ENCODE measurements around the gene SIX4. TPM values are rescaled to one million over a fixed set of nuclear protein-coding genes. Genes with fewer than 3 reads are reported as not detected.
"Not testable (repeated sequence)": the region's sequence is repeated elsewhere in the genome, so short reads cannot be mapped to it uniquely, and the experiment has no call there.

The SIX4 gene
- 13.9 and 20.6 TPM in 2 replicates for total RNA-seq (2014; rRNA removed; shearing (Covaris generic))

GRCh38 chr14:60723907-60724618, at the start of gene SIX4:
Gene SIX4 (minus strand): TSS chr14:60724351. CDS start chr14:60724074, 277 bp downstream.
- peak; percentile 90 for DNase-seq (ENCODE audit: low read depth)

GRCh38 chr14:60773558-60773957, 49.4 kb upstream of the SIX4 start:
- DNase-seq (ENCODE audit: low read depth): no peak

- DNase-seq (ENCODE audit: low read depth): no peak
Measured at GRCh38 chr14:60771117-60771516, 47.0 kb upstream of the SIX4 start.

GRCh38 chr14:60768602-60769001, 44.5 kb upstream of the SIX4 start:
- no peak for DNase-seq (ENCODE audit: low read depth)

- DNase-seq (ENCODE audit: low read depth): no peak
Measured at GRCh38 chr14:60760644-60761364, 36.7 kb upstream of the SIX4 start.

- DNase-seq (ENCODE audit: low read depth): no peak
Measured at GRCh38 chr14:60760209-60760608, 36.1 kb upstream of the SIX4 start.

- DNase-seq (ENCODE audit: low read depth): no peak
Measured at GRCh38 chr14:60758885-60759284, 34.7 kb upstream of the SIX4 start.

- DNase-seq (ENCODE audit: low read depth): no peak
Measured at GRCh38 chr14:60757567-60758002, 33.4 kb upstream of the SIX4 start.

- DNase-seq (ENCODE audit: low read depth): no peak
Measured at GRCh38 chr14:60756847-60757246, 32.7 kb upstream of the SIX4 start.

GRCh38 chr14:60753264-60754119, 29.3 kb upstream of the SIX4 start:
- peak; percentile 12 for DNase-seq (ENCODE audit: low read depth)

- no peak for DNase-seq (ENCODE audit: low read depth)
Measured at GRCh38 chr14:60744566-60744965, 20.4 kb upstream of the SIX4 start.

- DNase-seq (ENCODE audit: low read depth): no peak
Measured at GRCh38 chr14:60738843-60739508, 14.8 kb upstream of the SIX4 start.

GRCh38 chr14:60736494-60736893, 12.3 kb upstream of the SIX4 start:
- DNase-seq (ENCODE audit: low read depth): peak; percentile 64

- DNase-seq (ENCODE audit: low read depth): no peak
Measured at GRCh38 chr14:60735416-60735815, 11.3 kb upstream of the SIX4 start.

GRCh38 chr14:60734465-60735242, 10.5 kb upstream of the SIX4 start, which contains the start of gene MNAT1:
Gene MNAT1 (plus strand): TSS chr14:60734761. CDS start chr14:60734863, 102 bp downstream.
- DNase-seq (ENCODE audit: low read depth): peak; percentile 90

- DNase-seq (ENCODE audit: low read depth): no peak
Measured at GRCh38 chr14:60732840-60733483, 8.8 kb upstream of the SIX4 start.

- DNase-seq (ENCODE audit: low read depth): not testable (repeated sequence)
Measured at GRCh38 chr14:60731291-60731690, 7.1 kb upstream of the SIX4 start.

GRCh38 chr14:60723116-60723906, 840 bp downstream of the SIX4 start:
- peak; percentile 70 for DNase-seq (ENCODE audit: low read depth)

- DNase-seq (ENCODE audit: low read depth): peak; percentile 82
Measured at GRCh38 chr14:60722357-60723115, 1.6 kb downstream of the SIX4 start.

All from Daoy (cell line).